Gastrocnemius medialis (tissue), 4 donors: ENCODE results near the gene USP46. TPM values are rescaled to one million over a fixed set of nuclear protein-coding genes. Genes with fewer than 3 reads are reported as not detected.

Source experiments
- ATAC-seq, 2 donors: fragments of 150-250 bp; one replicate each; pipeline ENCODE4 v1.9.1; 2016
- DNase-seq, 2 donors: peaks; one replicate each; pipeline ENCODE4 v3.0.0-alpha.2; 2019
- H3K27ac ChIP-seq, 4 donors: fragments of 200-600 bp; sonication (generic); 1 replicate in 1 of 4; 2 replicates in 3 of 4; pipeline ENCODE4 v1.5.1; 2016 to 2018; ENCODE audit warnings: mild to moderate bottlenecking in 2 of 4, moderate library complexity in 1 of 4
- H3K27me3 ChIP-seq, 3 donors: fragments of 200-600 bp; sonication (generic) in 2 of 3; 1 replicate in 1 of 3; 2 replicates in 2 of 3; pipeline versions ENCODE4 v1.5.1 to v1.6.0; 2016 to 2019; ENCODE audit warnings: mild to moderate bottlenecking in 1 of 3, moderate library complexity in 1 of 3
- H3K36me3 ChIP-seq, 2 donors: fragments of 200-600 bp; sonication (generic) in 1 of 2; one replicate each; pipeline ENCODE4 v1.5.1; 2017 to 2018
- H3K4me1 ChIP-seq, 2 donors: fragments of 200-600 bp; sonication (generic) in 1 of 2; one replicate each; pipeline ENCODE4 v1.5.1; 2016 to 2017; ENCODE audit warnings: mild to moderate bottlenecking in 2 of 2
- H3K4me3 ChIP-seq, 4 donors: fragments of 200-600 bp; sonication (generic) in 3 of 4; 1 replicate in 1 of 4; 2 replicates in 3 of 4; pipeline ENCODE4 v1.5.1; 2016 to 2019; ENCODE audit warnings: mild to moderate bottlenecking in 2 of 4
- H3K9me3 ChIP-seq, 3 donors: fragments of 200-600 bp; sonication (generic) in 2 of 3; 1 replicate in 1 of 3; 2 replicates in 2 of 3; pipeline ENCODE4 v1.5.1; 2016 to 2019
- POLR2A ChIP-seq, 2 donors: fragments of 450-650 bp; IDR thresholded peaks; one replicate each; pipeline ENCODE4 v1.6.1; 2017; ENCODE audit warnings: antibody characterized with exemption in 2 of 2, mild to moderate bottlenecking in 2 of 2, moderate library complexity in 2 of 2
- in situ Hi-C, 4 donors: fragments of 200-750 bp; cut with MboI; loops; one replicate each; pipeline versions ENCODE4 v1.15.0 to v1.8.0; 2017; ENCODE audit warnings: low sequenced_read_pairs in 4 of 4
- intact Hi-C: fragments of 100-400 bp; cut with DNase I; formaldehyde crosslinking; loops from one replicate; pipeline ENCODE4 v1.15.1; 2023; ENCODE audit warnings: low total_unique reads
- total RNA-seq, 4 donors: library from RNA; depleted of rRNA; stranded (reverse); fragments of >200 nt; gene quantifications; one replicate each; pipeline versions ENCODE4 v1.1.0 to v1.2.3, GENCODE V29; 2016
- TF ChIP-seq, protein P1 (sequence below), 5 experiments: fragments of 450-650 bp in 3 of 5; fragments of 200-600 bp in 2 of 5; sonication (generic) in 2 of 5; IDR thresholded peaks in 4 of 5; conservative IDR thresholded peaks in 1 of 5; 1 replicate in 4 of 5; 2 replicates in 1 of 5; pipeline ENCODE4 v1.5.1; 2016 to 2019; ENCODE audit warnings: antibody characterized with exemption in 5 of 5, mild to moderate bottlenecking in 3 of 5, moderate library complexity in 3 of 5

The USP46 gene
- total RNA-seq, 4 donors from 2014 or later: 8.9 to 13.2 (median 11.8) TPM

DNA sequence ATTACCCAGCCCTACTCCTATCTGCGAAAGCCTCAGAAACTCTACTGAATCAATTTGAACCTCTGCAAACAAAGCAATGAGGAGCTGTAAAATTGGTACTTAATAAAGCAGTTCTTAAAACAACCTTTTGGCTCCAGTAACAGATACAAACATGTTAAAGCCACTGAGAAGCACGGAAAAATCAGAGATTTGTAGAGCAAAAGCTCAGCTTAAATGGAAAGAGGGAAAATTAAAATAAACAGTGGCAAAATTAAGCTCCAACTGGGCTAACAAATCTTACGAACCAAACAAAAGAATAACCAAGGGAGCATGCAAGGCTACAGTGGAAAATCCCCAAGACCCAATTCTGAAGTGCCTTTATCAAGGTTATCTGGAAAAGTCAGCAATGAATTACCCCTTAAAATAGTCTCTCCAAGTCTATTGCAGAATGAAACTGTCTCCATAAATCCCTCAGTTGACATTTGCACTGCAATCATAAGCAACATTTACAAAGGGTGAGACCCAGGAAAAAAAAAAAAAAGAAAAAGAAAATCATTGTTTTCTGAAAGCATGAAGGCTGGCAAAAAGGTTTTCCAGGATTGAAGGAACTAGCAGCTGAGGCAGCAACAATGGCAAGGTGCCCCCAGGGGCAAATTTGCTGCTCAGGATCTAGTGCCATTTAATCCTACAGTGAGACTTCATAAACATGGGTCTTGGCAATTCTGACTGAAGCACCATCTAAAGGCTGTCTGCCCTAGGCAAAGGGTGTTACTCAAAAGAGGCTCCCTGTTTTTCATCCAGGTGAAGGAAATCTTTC, 40.1 kb downstream of the USP46 start:
- H3K4me3 ChIP-seq: no peak overlapping the region
- in situ Hi-C loops (no loop called here), intact Hi-C loops (no loop called here)
- H3K9me3 ChIP-seq: no peaks in the 10 kb centered on the region
- H3K4me1 ChIP-seq: peaks cover 8 to 12% of the 10 kb centered on the region in 2 donors
- no peaks in the 10 kb centered on the region for H3K36me3 ChIP-seq
- no peak for DNase-seq
- TF ChIP-seq, protein P1, sequence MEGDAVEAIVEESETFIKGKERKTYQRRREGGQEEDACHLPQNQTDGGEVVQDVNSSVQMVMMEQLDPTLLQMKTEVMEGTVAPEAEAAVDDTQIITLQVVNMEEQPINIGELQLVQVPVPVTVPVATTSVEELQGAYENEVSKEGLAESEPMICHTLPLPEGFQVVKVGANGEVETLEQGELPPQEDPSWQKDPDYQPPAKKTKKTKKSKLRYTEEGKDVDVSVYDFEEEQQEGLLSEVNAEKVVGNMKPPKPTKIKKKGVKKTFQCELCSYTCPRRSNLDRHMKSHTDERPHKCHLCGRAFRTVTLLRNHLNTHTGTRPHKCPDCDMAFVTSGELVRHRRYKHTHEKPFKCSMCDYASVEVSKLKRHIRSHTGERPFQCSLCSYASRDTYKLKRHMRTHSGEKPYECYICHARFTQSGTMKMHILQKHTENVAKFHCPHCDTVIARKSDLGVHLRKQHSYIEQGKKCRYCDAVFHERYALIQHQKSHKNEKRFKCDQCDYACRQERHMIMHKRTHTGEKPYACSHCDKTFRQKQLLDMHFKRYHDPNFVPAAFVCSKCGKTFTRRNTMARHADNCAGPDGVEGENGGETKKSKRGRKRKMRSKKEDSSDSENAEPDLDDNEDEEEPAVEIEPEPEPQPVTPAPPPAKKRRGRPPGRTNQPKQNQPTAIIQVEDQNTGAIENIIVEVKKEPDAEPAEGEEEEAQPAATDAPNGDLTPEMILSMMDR (IDR thresholded peaks at IDR 0.05 in 4 of 5, conservative IDR thresholded peaks at IDR 0.05 in 1 of 5): no peak
- no peak for TF ChIP-seq POLR2A (IDR thresholded peaks at IDR 0.05)
- H3K27ac ChIP-seq: no peak overlapping the region
- H3K27me3 ChIP-seq: no peaks in the 10 kb centered on the region
- no peak for ATAC-seq

DNA sequence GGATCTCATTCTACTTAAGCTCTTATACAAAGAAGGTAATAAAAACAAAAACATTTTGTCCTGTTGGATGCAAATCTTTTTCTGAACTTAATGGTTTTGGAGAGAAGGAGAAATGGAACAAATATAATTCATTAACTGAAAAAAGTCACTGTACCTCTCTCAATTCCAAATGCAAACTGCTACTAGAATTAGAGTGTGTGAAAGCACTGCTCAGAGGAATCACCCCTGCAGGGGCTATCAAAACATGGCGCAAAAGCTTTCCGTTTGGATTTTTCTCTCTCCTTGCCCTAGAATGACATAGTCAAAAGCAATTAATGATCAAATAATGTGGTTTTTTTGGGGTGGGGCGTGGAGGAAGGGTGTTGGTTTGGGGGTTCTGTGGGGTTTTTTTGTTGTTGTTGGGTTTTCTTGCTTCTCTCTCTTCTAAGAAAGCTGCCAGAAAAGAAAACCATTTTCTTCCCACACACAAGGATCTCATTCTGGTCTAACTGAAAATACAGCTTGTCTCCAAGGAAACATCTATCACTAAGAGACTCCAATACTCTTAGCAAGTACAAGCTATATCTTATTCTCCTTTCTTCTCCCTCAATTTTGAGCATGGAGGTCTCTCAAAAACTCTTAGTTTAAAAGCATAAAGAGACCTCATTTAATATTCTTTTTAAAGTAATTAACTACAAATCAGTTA, 41.6 kb downstream of the USP46 start:
- DNase-seq (no peak), ATAC-seq (no peak)
- no peaks in the 10 kb centered on the region for H3K27me3 ChIP-seq
- TF ChIP-seq, protein P1 (IDR thresholded peaks at IDR 0.05 in 4 of 5, conservative IDR thresholded peaks at IDR 0.05 in 1 of 5): no peak
- in situ Hi-C loops (no loop called here), intact Hi-C loops (no loop called here)
- H3K4me1 ChIP-seq: peaks cover 8 to 12% of the 10 kb centered on the region in 2 donors
- no peaks in the 10 kb centered on the region for H3K36me3 ChIP-seq
- H3K9me3 ChIP-seq: no peaks in the 10 kb centered on the region
- H3K27ac ChIP-seq: no peak overlapping the region
- H3K4me3 ChIP-seq: no peak overlapping the region

DNA sequence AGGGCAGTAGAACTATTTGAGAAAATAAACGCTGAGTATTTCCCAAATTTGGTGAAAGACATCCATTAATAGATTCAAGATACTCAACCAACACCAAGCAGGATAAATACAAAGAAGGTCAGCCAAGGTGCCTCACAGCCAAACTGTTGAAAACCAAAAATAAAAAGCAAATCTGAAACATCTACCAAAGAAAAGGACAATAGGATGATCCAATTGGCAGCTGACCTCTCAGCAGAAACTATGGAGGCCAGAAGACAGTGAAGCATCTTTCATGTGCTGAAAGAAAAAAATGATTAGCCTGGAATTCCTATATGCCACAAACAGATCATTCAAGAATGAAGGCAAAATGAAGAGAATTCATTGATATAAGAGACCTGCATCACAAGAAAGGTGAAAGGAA, 44.9 kb downstream of the USP46 start:
- Histone ChIP-seq H3K36me3 (peaks cover 0 to 4% of the 10 kb centered on the region in 2 donors), H3K27ac (no peak overlapping the region), H3K9me3 (no peaks in the 10 kb centered on the region), H3K4me1 (peaks cover 1 to 4% of the 10 kb centered on the region in 2 donors), H3K4me3 (no peak overlapping the region), H3K27me3 (no peaks in the 10 kb centered on the region)
- no peak for DNase-seq
- in situ Hi-C loops (no loop called here), intact Hi-C loops (no loop called here)
- no peak for ATAC-seq
- TF ChIP-seq, protein P1 (IDR thresholded peaks at IDR 0.05 in 4 of 5, conservative IDR thresholded peaks at IDR 0.05 in 1 of 5): no peak
- TF ChIP-seq POLR2A (IDR thresholded peaks at IDR 0.05): no peak

DNA sequence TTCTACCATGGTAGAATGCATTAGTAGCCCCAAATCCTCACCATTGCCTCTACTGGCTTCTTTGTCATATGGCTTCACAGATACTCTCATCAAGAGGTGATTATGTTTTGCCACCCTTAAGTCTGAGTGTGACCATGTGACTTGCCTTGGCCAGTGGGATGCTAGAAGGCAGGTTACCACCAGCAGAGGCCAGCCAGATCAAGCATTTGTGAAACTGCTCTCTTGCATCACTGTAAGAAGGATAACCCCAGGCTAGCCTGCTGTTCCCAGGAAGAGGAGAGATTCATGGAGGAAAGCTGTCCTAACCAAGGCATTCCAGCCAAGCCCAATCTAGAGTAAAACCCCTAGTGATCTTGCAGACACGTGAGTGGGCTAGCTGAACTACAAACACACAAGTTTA, 46.8 kb downstream of the USP46 start:
- Histone ChIP-seq H3K27ac (no peak overlapping the region), H3K27me3 (no peaks in the 10 kb centered on the region), H3K36me3 (peaks cover 0 to 4% of the 10 kb centered on the region in 2 donors), H3K9me3 (no peaks in the 10 kb centered on the region), H3K4me1 (no peaks in the 10 kb centered on the region), H3K4me3 (no peak overlapping the region)
- in situ Hi-C loops: no loop called here
- no peak for TF ChIP-seq POLR2A (IDR thresholded peaks at IDR 0.05)
- DNase-seq: no peak
- intact Hi-C loops: no loop called here
- no peak for ATAC-seq

DNA sequence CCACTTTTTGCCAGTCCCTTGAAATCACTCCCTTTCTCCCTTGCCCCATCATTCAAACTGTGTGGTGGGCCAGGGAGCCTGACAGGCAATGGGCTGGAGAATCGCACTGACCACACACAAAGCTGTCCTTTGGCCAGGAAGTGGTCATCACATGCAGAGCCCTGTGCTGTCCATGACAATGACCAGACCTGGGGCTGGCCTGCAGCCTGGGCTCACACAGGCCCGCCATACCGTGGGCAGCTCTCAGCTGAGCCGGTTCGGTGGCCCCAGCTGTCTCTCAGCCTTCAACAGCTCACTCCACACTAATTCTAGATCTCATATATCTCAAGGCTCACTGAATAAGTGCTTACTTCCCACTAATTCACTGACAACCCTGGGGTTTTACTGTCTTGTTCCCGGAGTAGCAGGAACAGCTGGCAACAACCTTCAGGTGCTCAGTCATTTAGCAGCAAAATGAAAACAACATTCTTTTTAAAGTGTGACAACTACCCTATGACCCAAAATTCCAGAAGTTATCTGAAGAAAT, 48.0 kb downstream of the USP46 start:
- Histone ChIP-seq H3K27me3 (no peaks in the 10 kb centered on the region), H3K27ac (no peak overlapping the region), H3K4me1 (no peaks in the 10 kb centered on the region), H3K36me3 (peaks cover 0 to 4% of the 10 kb centered on the region in 2 donors), H3K9me3 (no peaks in the 10 kb centered on the region), H3K4me3 (no peak overlapping the region)
- no peak for DNase-seq
- intact Hi-C loops (no loop called here), in situ Hi-C loops (no loop called here)
- ATAC-seq: no peak
- TF ChIP-seq, protein P1 (IDR thresholded peaks at IDR 0.05 in 4 of 5, conservative IDR thresholded peaks at IDR 0.05 in 1 of 5): no peak
- no peak for TF ChIP-seq POLR2A (IDR thresholded peaks at IDR 0.05)
